Measurements from ENCODE around the gene TMSB4X.

DNA sequence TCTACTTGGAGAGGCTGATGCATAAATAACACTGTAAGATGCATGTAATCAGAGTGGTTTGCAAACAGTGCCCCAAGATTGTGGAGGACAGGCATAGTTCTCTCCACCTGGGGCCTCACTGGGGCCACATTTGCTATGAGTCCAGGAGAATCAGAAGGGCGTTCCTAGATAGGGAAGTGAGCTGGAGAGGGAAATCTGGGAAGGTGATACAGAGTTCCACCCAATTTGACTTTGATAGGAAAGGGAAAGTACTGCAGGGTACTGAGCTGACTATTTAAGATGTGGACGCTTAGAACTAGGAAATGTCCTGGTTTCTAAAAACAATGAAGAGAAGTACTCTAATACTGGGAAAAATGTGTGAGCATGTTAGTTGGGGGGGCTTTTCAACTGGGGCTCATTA is 35.6 kb downstream of the TMSB4X start:
- TF ChIP-seq, protein P1, sequence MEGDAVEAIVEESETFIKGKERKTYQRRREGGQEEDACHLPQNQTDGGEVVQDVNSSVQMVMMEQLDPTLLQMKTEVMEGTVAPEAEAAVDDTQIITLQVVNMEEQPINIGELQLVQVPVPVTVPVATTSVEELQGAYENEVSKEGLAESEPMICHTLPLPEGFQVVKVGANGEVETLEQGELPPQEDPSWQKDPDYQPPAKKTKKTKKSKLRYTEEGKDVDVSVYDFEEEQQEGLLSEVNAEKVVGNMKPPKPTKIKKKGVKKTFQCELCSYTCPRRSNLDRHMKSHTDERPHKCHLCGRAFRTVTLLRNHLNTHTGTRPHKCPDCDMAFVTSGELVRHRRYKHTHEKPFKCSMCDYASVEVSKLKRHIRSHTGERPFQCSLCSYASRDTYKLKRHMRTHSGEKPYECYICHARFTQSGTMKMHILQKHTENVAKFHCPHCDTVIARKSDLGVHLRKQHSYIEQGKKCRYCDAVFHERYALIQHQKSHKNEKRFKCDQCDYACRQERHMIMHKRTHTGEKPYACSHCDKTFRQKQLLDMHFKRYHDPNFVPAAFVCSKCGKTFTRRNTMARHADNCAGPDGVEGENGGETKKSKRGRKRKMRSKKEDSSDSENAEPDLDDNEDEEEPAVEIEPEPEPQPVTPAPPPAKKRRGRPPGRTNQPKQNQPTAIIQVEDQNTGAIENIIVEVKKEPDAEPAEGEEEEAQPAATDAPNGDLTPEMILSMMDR (IDR thresholded peaks at IDR 0.05), result no peak
- TF ChIP-seq FOXK1 (CRISPR knock-in tag; IDR thresholded peaks at IDR 0.05), result no peak
- TF ChIP-seq, protein P2, sequence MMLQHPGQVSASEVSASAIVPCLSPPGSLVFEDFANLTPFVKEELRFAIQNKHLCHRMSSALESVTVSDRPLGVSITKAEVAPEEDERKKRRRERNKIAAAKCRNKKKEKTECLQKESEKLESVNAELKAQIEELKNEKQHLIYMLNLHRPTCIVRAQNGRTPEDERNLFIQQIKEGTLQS (CRISPR knock-in tag; conservative IDR thresholded peaks at IDR 0.05), result no peak
- TF ChIP-seq RELA (CRISPR knock-in tag; IDR thresholded peaks at IDR 0.05; ENCODE audit: borderline replicate concordance), result no peak
- TF ChIP-seq, protein P3, sequence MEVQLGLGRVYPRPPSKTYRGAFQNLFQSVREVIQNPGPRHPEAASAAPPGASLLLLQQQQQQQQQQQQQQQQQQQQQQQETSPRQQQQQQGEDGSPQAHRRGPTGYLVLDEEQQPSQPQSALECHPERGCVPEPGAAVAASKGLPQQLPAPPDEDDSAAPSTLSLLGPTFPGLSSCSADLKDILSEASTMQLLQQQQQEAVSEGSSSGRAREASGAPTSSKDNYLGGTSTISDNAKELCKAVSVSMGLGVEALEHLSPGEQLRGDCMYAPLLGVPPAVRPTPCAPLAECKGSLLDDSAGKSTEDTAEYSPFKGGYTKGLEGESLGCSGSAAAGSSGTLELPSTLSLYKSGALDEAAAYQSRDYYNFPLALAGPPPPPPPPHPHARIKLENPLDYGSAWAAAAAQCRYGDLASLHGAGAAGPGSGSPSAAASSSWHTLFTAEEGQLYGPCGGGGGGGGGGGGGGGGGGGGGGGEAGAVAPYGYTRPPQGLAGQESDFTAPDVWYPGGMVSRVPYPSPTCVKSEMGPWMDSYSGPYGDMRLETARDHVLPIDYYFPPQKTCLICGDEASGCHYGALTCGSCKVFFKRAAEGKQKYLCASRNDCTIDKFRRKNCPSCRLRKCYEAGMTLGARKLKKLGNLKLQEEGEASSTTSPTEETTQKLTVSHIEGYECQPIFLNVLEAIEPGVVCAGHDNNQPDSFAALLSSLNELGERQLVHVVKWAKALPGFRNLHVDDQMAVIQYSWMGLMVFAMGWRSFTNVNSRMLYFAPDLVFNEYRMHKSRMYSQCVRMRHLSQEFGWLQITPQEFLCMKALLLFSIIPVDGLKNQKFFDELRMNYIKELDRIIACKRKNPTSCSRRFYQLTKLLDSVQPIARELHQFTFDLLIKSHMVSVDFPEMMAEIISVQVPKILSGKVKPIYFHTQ (CRISPR knock-in tag; IDR thresholded peaks at IDR 0.05), result no peak
- TF ChIP-seq ELF4 (CRISPR knock-in tag; IDR thresholded peaks at IDR 0.05; ENCODE audit: low read depth), result no peak
- TF ChIP-seq, protein P4, sequence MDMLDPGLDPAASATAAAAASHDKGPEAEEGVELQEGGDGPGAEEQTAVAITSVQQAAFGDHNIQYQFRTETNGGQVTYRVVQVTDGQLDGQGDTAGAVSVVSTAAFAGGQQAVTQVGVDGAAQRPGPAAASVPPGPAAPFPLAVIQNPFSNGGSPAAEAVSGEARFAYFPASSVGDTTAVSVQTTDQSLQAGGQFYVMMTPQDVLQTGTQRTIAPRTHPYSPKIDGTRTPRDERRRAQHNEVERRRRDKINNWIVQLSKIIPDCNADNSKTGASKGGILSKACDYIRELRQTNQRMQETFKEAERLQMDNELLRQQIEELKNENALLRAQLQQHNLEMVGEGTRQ (CRISPR knock-in tag; IDR thresholded peaks at IDR 0.05), result no peak
